T-helper 1 cell (primary cell): ENCODE measurements around the gene TMEM181.
"Not testable (repeated sequence)": the region's sequence is repeated elsewhere in the genome, so short reads cannot be mapped to it uniquely, and the experiment has no call there.

Experiments
- DNase-seq, 5 donors: peaks; one replicate each; pipeline ENCODE4 v3.0.0-alpha.2; 2012 to 2020

The TMEM181 gene

GRCh38 chr6:158538741-158539140 lies 21.1 kb upstream of the TMEM181 start:
- DNase-seq: no peak

GRCh38 chr6:158539413-158539812 lies 20.5 kb upstream of the TMEM181 start:
- DNase-seq: no peak

- no peak for DNase-seq
Observed at GRCh38 chr6:158539881-158540280, 20.0 kb upstream of the TMEM181 start.

GRCh38 chr6:158543606-158544185 lies 16.2 kb upstream of the TMEM181 start:
- no peak for DNase-seq

GRCh38 chr6:158544428-158544827 lies 15.5 kb upstream of the TMEM181 start:
- no peak for DNase-seq

GRCh38 chr6:158545043-158545966 lies 14.6 kb upstream of the TMEM181 start:
- no peak for DNase-seq

- DNase-seq: no peak
Observed at GRCh38 chr6:158548418-158549161, 11.3 kb upstream of the TMEM181 start.

- DNase-seq: no peak
Observed at GRCh38 chr6:158552055-158552795, 7.7 kb upstream of the TMEM181 start.

- DNase-seq: no peak
Observed at GRCh38 chr6:158552796-158553138, 7.1 kb upstream of the TMEM181 start.

GRCh38 chr6:158554611-158555361 lies 5.1 kb upstream of the TMEM181 start:
- no peak for DNase-seq

GRCh38 chr6:158556113-158556512 lies 3.8 kb upstream of the TMEM181 start:
- DNase-seq: no peak

GRCh38 chr6:158557110-158557509 lies 2.8 kb upstream of the TMEM181 start:
- DNase-seq: not testable (repeated sequence)

- no peak for DNase-seq
Observed at GRCh38 chr6:158557927-158558326, 2.0 kb upstream of the TMEM181 start.

- DNase-seq: no peak
Observed at GRCh38 chr6:158558415-158559306, 1.2 kb upstream of the TMEM181 start.

- DNase-seq: no peak
Observed at GRCh38 chr6:158559338-158559894, 475 bp upstream of the TMEM181 start.

- DNase-seq: peak in 1 of 5 donors; percentile 10
Observed at GRCh38 chr6:158560836-158561320, 987 bp downstream of the TMEM181 start.

GRCh38 chr6:158561321-158561884 lies 1.5 kb downstream of the TMEM181 start:
- DNase-seq: no peak

- no peak for DNase-seq
Observed at GRCh38 chr6:158561938-158562337, 2.0 kb downstream of the TMEM181 start.

GRCh38 chr6:158564243-158565121 lies 4.6 kb downstream of the TMEM181 start:
- peak in 3 of 5 donors; percentile 13 to 35 (median 13) for DNase-seq
